HPDE6-E6E7 (cell line): ENCODE results near the gene CASP8.
"Not testable (repeated sequence)": the region's sequence is repeated elsewhere in the genome, so short reads cannot be mapped to it uniquely, and the experiment has no call there.

Experiments used
- DNase-seq: peaks from one replicate; pipeline ENCODE4 v3.0.0; 2011; ENCODE audit warnings: missing footprints; ENCODE audit errors: extremely low spot score

CASP8 gene

DNA sequence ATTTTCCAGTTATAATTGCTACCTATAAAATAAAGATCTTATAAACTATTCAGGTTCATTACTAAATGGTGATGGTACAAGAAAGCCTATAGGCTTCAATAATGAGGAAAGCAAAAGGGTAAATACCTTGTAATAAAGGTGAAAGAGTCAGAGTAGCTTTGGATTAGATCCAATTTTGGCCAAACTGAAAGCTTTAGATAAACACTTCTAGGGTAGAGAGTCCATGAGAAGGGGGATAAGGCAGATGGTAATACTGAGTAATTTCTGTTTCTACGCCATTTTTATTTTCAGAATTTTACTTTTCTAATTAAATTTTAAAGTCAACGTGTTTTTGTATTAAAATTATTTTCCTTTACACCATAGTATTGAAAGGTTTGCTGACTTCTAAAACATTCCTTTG is 9.4 kb downstream of the CASP8 start:
- no peak for DNase-seq

DNA sequence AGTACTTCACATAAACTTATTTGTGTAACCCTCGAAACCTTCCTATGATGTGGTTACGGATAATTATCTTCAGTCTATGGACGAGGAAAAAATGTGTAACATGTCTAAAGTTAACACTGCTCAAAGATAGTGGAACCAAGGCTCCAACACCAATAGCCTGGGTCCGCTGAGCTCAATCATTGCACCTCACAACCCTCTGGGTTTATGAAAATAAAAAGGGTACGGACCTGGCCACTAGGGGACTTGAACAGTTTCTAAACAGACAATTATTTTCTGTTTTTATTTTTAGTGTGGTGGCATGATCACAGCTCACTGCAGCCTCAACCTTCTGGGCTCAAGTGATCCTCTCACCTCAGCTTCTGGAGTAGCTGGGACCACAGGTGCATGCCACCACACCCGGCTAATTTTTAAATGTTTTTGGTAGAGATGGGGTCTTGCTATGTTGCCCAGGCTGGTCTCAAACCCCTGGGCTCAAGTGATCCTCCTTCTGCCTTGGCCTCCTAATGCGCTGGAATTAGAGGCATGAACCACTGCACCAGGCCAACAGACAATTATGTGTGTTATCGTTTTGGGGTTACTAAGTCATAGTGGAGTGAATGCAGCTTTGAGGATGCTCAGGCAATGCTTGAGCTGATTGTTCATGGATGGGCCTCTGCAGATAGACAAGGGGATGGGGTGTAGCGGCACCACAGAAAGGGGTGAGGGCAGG is 10.1 kb downstream of the CASP8 start:
- DNase-seq = no peak

DNA sequence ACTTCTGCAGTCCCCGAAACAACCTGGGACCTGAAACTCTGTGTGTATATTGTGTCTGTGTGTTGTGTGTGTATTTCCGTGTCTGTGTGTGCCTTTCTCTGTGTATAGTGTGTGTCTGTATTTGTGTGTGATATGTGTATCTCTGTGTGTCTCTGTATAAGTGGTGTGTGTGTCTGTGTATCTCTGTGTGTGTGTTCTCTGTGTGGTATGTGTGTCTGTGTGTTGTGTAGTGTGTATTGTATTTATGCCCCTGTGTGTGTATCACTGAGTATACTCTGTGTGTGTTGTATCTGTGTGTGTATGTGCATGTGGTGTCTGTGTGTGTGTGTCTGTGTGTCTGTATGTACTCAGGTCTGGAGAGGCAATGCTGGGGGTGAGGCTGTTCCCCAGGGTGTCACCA is 11.6 kb downstream of the CASP8 start:
- no peak for DNase-seq

DNA sequence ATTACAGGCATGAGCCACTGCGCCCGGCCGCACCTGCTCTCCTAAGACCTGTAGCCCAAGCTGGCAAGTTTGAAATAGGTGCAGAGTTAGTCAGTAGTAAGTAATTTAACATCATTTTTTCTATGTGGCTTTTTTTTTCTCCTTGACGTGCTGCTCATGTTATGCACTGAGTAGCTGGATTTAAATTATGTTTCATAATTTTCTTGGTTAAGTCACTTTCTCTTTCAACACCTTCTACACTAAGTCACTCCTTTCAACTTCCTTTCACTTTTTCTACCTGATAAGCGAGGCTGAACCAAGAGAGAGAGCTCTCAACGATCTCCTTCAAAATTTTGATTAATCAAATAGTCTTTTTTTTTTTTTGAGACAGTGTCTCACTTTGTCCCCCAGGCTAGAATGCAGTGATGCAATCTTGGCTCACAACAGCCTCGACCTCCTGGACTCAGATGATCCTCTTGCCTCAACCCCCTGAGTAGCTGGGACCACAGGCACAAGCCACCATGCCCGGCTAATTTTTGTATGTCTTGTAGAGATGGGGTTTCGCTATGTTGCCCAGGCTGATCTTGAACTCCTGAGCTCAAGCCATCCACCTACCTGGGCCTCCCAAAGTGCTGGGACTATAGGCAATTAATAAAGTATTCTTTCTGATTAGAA is 13.1 kb downstream of the CASP8 start:
- DNase-seq = no peak

DNA sequence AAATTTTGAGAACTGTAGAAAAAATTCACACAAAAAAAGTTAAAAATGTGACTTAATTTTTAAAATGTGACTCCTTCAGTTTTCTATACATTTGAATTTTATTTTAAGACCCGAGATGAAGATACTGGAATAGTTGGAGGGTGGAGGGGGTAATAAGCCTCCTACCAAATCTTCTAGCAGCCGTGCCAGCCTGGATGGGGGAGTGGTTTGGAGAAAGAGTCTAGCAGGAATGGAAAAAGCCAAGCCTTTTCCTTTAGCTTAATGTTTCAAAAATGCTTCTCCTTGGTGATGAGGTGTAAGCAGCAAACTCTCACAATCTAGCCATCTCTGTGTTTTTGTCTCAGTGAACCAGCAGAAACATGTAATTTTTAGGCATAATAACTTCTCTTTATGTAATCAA is 14.7 kb downstream of the CASP8 start:
- DNase-seq = no peak

DNA sequence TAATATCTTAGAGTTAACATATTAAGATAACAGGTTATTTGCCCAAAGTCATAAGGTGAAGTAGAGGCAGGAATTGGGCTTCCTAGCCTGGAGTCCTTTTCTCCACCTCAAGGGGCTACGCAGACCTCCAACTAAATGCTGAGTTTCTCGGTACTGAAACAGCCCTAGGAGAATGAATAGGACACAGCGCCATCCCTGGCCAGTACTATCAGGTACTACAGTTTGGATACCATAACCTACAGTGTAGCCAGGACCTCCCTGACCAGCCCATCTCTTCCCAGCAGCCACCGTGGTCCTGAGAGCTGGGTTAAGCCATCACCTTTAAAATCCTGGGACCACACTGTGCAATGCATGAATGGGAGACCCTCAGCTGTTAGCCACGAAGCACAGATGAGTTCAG is 15.7 kb downstream of the CASP8 start:
- DNase-seq = no peak

DNA sequence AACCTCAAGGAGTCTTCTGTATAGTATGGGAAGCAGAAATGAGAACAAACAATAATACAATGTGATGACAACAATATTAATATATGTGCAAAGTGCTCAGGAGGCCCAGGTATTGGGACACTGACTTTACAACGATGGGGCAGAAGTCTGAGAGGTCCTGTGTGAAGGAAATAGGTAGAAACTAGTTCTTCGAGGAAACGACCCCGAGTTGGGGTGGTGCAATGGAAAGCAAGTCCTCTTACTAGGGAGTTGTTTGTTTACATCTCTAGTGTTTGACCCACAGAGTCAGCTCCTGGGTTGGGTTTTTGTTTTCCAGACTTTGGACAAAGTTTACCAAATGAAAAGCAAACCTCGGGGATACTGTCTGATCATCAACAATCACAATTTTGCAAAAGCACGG is 16.2 kb downstream of the CASP8 start:
- no peak for DNase-seq

DNA sequence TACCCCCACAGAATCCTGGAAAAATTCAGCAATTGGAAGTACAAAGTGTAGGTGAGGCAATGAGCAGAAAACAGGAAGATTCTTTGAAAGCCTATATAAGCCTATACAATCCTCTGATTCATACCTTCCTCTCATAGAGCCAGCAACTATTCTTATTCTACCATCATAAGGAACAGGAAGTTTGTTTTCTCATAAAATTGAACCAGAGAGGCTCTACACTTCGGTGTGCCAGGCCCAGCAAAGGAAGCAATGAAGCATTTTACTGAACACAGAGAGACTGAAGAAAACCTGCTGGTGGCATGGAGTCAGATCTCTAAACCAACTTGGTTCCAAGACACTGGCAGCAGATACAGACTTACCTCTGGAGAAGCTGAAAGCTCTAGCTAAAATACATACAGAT is 18.7 kb downstream of the CASP8 start:
- DNase-seq = no peak

DNA sequence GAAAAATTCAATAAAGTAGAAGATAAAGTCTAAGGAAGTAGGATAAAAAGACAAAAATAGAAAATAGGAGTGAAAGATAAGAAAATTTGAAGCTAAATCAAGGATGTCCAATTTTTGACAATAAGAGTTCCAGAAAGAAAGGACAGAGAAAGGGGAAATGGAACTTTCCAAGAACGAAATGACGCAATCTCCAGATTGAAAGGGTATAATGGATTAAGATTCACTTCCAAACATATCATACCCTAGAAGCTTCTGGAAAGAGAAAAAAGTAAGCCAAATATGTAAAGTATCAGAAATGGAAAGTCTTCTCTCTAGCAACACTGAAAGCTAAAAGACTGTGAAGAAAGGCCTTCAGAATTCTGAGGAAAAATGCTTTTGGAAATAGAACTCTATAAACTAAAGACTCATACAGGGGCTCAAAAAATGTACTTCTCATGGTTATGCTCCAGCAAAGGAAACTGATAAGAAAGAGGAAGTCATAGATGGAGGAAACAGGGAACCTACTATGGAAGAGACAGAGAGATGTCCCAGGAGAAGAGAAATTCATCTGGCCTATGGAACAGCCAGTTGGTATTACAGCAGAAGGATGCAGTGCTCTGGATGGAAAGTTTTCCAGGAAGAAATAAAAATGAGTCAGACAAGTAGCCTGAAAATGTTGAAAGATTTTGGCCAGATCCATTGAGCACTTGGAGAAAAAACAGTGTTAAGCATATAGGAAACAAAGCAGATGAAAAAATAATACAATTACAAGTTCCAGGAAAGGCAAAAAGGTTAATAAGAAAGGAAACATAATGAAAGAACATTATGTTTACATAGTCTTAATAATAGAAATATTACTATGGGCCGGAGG is 20.1 kb downstream of the CASP8 start:
- DNase-seq = no peak

DNA sequence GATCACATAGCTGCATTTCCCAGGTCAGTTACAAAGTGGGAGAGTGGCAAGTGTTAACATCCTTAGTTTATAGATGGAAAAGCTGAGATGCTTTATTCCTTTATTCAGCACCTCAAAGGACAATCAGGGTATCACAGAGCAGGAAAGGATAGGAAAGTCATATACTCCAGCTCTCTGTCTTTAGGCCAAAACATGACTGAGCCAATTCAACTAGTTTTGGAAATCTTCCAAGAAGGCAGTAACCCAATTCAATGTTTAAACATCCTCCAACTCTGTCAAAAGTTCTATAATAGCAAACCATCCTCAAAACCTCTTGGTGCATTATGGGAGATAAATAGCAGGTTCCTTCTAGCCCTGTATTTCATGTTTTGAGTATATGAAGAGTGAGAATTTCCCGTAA is 25.2 kb downstream of the CASP8 start:
- no peak for DNase-seq

DNA sequence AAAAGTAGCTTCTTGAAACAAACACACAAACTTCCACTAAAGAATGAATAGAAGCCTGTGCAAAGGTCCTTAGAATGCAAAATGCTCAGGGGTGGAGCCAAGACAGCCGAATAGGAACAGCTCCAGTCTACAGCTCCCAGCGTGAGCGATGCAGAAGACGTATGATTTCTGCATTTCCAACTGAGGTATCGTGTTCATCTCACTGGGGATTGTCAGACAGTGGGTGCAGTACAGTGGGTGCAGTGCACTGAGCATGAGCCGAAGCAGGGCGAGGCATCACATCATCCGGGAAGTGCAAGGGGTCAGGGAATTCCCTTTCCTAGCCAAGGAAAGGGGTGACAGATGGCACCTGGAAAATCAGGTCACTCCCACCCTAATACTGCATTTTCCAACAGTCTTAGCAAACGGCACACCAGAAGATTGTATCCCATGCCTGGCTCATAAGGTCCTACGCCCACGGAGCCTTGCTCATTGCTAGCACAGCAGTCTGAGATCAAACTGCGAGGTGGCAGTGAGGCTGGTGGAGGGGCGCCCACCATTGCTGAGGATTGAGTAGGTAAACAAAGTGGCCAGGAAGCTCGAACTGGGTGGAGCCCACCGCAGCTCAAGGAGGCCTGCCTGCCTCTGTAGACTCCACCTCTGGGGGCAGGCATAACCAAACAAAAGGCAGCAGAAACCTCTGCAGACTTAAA is 30.3 kb downstream of the CASP8 start:
- DNase-seq = not testable (repeated sequence)

DNA sequence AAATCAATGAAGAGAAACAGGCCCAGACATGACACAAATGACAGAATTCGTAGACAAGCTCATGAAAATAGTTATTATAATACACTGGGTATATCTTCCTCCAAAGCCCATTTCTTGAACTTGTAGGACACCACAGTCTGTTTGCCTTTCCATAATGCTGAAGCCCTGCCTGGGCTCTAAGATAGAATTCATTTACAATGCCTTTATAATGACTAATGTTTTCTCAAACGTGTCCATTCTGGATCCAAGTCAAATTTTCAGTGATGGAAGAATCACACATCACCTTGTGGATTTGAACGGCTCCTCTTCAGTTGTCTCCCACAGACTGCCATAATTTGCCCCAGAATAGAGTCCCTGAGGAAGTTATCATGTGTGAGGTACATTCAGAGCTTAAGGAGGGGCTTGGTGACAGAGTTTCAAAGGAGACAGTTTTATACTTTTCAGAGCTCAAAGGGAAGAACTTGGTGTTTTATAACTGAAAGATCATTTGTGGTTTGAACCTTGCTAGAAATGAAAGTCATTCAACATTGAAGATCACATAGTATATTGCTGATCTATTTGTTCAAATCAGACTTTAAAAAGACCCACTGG is 38.2 kb downstream of the CASP8 start:
- no peak for DNase-seq

DNA sequence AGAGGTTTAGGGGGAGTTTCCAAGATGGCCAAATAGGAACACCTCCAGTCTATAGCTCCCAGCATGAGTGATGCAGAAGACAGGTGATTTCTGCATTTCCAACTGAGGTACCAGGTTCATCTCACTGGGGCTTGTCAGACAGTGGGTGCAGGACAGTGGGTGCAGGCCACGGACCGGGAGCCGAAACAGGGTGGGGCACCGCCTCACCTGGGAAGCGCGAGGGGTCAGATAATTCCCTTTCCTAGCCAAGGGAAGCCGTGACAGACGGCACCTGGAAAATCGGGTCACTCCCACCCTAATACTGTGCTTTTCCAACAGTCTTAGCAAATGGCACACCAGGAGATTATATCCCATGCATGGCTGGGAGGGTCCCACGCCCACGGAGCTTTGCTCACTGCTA is 39.6 kb downstream of the CASP8 start:
- DNase-seq = not testable (repeated sequence)

DNA sequence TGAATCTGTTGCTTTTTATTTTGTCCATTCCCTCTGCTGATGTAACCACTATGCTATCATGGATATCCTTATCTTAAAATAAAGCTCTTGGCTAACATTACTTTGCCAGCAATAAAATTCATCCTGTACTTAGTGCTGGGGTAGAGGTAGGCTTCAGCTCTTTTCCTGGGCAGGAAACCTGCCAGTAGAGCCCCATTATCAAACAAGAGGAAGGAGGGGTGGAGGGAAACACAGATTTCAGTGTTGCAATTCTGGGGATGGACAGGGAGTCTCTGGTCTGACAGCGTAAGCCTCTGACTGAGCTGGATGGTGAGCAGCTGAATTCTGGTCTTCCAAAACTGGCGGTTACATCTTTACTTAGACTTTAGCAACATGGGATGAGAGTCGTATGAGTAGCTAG is 47.5 kb downstream of the CASP8 start:
- no peak for DNase-seq

DNA sequence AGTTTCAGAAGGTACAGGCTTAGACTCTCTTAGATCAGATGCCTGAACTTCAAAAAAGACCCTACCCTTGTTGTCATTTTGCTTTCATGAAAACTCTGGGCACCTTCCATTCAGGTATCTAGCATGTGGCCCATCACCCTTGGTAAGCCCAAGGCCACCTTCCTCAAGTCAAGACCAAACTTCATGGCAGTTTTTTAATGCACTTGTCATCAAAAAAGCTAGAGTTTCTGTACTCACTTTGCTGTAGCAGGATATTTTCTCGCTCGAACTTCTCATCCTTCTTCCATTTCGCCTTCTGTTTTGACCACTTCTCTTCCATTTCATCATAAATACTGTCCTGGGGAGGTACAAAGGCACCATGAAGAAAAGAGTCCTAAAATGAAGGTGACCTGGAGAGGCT is 48.6 kb downstream of the CASP8 start:
- no peak for DNase-seq

DNA sequence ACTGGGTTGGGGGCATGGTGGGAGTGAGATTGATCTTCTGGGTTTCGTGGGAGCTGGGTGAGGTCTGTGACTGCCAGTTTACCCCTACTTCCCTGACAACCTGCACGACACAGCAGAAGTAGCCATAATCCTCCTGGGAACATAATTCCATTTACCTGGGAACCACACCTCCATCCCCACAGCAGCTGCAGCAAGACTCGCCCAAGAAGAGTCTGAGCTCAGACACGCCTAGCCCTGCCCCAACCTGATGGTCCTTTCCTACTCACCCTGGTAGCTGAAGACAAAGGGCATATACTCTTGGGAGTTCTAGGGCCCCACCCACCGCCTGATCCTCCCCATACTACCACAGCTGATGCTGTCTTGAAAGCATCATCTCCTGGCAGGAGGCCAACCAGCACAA is 53.0 kb downstream of the CASP8 start:
- no peak for DNase-seq

DNA sequence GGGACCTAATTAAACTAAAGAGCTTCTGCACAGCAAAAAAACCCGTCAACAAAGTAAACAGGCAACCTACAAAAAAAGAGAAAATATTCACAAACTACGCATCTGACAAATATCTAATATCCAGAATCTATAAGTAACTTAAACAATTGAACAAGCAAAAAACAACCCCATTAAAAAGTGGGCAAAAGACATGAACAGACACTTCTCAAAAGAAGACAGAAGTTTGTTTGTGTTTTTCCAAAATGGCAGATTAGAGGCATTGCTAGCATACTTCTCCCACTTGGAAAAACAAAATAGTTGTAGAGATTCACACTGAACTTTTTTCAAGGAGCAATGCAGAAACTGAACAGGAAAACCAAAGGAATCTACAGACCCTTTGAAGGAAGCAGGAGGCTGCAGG is 59.2 kb downstream of the CASP8 start:
- no peak for DNase-seq

DNA sequence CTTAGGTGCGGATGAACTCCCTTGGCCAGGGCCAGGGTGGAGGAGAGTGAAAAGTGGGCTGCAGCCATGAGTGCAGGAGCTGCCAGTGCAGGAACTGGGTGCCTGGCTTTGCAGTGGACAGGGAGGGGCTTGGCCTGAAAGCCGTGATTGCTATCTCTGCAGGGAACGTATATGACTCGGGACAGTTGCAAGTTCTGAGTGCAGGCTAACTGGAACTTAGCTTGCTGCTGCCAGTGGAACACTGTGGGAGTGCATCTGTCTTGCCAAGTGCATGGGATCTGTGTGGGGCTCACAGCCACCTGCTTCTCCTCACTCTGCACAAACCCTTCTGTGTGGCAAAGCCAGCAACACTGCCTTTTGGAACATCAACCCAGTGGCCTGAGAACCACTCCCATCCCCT is 59.9 kb downstream of the CASP8 start:
- no peak for DNase-seq

DNA sequence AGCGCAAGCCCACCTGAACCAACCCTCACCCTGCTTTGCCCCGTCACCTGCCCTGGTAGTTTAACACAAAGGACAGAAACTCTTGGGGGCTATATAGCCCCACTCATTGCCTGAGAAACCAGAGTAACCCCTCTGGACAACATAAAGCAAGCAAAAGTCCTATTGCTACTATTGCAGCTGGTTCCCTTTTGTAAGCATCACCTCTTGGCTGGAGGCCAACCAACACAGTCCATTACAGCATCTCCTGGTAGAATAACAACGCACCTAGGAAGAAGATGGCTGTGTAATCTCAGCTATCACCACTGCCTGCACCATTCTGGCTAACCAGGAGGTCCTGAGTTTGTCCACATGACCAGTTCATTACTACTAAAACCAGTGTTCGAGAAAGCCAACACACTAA is 60.4 kb downstream of the CASP8 start:
- DNase-seq = no peak

DNA sequence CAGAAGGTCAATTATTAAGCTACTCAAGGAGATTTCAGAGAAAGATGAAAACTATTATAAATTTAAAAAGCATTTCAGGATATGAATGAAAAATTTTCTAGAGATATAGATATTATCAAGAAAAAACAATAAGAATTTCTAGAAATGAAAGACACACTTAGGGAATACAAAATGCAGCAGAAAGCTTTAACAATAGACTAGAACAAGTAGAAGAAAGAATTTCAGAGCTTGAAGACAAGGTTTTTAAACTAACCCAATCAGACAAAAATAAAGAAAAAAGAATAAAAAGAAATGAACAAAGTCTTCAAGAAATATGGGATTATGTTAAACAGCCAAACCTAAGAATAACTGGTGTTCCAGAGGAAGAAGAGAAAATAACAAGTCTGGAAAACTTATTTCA is 62.4 kb downstream of the CASP8 start:
- no peak for DNase-seq

DNA sequence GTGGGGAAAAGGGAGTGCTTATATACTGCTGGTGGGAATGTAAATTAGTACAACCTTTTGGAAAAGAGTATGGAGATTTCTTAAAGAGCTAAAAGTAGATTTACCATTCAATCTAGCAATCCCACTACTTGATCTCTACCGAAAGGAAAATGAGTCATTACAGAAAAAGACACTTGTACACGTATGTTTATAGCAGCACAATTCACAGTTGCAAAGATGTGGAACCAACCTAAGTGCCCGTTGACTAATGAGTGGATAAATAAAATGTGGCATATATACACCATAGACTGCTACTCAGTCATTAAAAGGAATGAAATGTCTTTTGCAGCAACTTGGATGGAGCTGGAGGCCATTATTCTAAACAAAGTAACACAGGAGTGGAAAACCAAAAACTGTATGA is 67.3 kb downstream of the CASP8 start:
- no peak for DNase-seq

DNA sequence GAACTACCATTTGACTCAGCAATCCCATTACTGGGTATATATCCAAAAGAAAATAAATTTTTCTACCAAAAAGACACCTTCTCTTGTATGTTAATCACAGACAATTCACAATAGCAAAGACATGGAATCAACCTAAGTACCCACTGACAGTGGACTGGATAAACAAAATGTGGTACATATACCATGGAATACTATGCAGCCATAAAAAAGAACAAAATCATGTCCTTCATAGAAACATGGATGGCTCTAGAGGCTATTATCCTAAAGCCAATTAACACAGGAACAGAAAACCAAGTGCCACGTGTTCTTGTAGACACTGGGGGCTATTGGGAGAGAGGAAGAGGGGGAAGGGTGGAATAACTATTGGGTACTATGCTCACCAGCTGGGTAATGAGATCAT is 69.1 kb downstream of the CASP8 start:
- DNase-seq = no peak
